Cardiac muscle cell (in vitro differentiated cells and primary cell): ENCODE data around the gene DEFB132. TPM values are rescaled to one million over a fixed set of nuclear protein-coding genes. Genes with fewer than 3 reads are reported as not detected.

Source experiments
- DNase-seq, 2 donors: peaks; one replicate each; pipeline versions ENCODE4 v3.0.0 to v3.0.0-alpha.2; 2010 to 2017; ENCODE audit warnings: low read depth in 1 of 2, low spot score in 1 of 2
- H3K27ac ChIP-seq: fragments of 200-600 bp; sonication (generic); 2 replicates; pipeline ENCODE4 v1.5.1; 2016
- H3K27me3 ChIP-seq: fragments of 200-600 bp; sonication (generic); 2 replicates; pipeline ENCODE4 v1.6.0; 2016; ENCODE audit warnings: control low read depth
- H3K36me3 ChIP-seq: fragments of 200-600 bp; sonication (generic); 2 replicates; pipeline ENCODE4 v1.5.1; 2016; ENCODE audit warnings: control low read depth
- H3K4me1 ChIP-seq: fragments of 200-600 bp; sonication (generic); 2 replicates; pipeline ENCODE4 v1.8.1; 2017; ENCODE audit warnings: low read depth, mild to moderate bottlenecking, mixed run types
- H3K4me3 ChIP-seq: fragments of 200-600 bp; sonication (generic); 2 replicates; pipeline ENCODE4 v1.5.1; 2016; ENCODE audit warnings: mild to moderate bottlenecking
- H3K9me3 ChIP-seq: fragments of 200-600 bp; sonication (generic); 2 replicates; pipeline ENCODE4 v1.5.1; 2017; ENCODE audit warnings: low read depth, mild to moderate bottlenecking, control low read depth
- CTCF ChIP-seq: IDR thresholded peaks from 2 replicates; pipeline ENCODE4 v1.5.1; 2012; ENCODE audit warnings: low read depth, mild to moderate bottlenecking, low read length
- polyA plus RNA-seq: library from polyadenylated mRNA; unstranded; fragments of >200 nt; fragmentation: Nextera tagmentation; extraction: Ambion mirVana; gene quantifications from 2 replicates; pipeline ENCODE4 v1.2.1, GENCODE V29; 2016
- total RNA-seq: library from RNA; depleted of rRNA; stranded (reverse); fragments of >200 nt; gene quantifications from 2 replicates; pipeline ENCODE4 v1.2.3, GENCODE V29; 2016

DEFB132 gene
- total and polyA plus RNA-seq, 2 experiments from 2014 or later, result not detected

- Histone ChIP-seq H3K4me1 (peaks cover 8% of the 10 kb centered on the region), H3K36me3 (peaks cover 7% of the 10 kb centered on the region), H3K9me3 (no peaks in the 10 kb centered on the region), H3K27me3 (no peaks in the 10 kb centered on the region), H3K27ac (no peak overlapping the region), H3K4me3 (no peak overlapping the region)
- no peak for TF ChIP-seq CTCF
- DNase-seq, result no peak
Measured at GRCh38 chr20:286508-286907, 29.0 kb downstream of the DEFB132 start.

- TF ChIP-seq CTCF, result no peak
- peak overlapping the region; percentile 55 for H3K4me3 ChIP-seq
- no peak for DNase-seq
Measured at GRCh38 chr20:288956-289692, 31.6 kb downstream of the DEFB132 start.

GRCh38 chr20:289693-290083 is 32.2 kb downstream of the DEFB132 start:
- DNase-seq, result peak in 1 of 2 donors; percentile 15

More at GRCh38 chr20:288956-289692, 31.6 kb downstream of the DEFB132 start:
- Histone ChIP-seq H3K36me3 (no peaks in the 10 kb centered on the region), H3K9me3 (no peaks in the 10 kb centered on the region), H3K4me1 (peaks cover 10% of the 10 kb centered on the region), H3K27me3 (no peaks in the 10 kb centered on the region), H3K27ac (no peak overlapping the region)

GRCh38 chr20:290084-290831 is 32.7 kb downstream of the DEFB132 start, which contains the start of gene C20orf96:
C20orf96 (minus strand) TSS chr20:290750; CDS start chr20:290610, 140 bp downstream.
- Histone ChIP-seq H3K4me3 (peak within 1 kb of the TSS; percentile 55), H3K27ac (peak within 1 kb of the TSS; percentile 86), H3K9me3 (no peaks in the 10 kb centered on the region), H3K4me1 (peaks cover 10% of the 10 kb centered on the region), H3K36me3 (no peaks in the 10 kb centered on the region), H3K27me3 (no peaks in the 10 kb centered on the region)
- TF ChIP-seq CTCF, result peak; percentile 61
- DNase-seq, result peak; percentile 93 to 96

More at GRCh38 chr20:289693-290083, 32.2 kb downstream of the DEFB132 start:
- Histone ChIP-seq H3K27me3 (no peaks in the 10 kb centered on the region), H3K9me3 (no peaks in the 10 kb centered on the region), H3K4me3 (peak overlapping the region; percentile 55), H3K4me1 (peaks cover 10% of the 10 kb centered on the region), H3K36me3 (no peaks in the 10 kb centered on the region), H3K27ac (peak overlapping the region; percentile 86)
- no peak for TF ChIP-seq CTCF

- no peak overlapping the region for H3K27ac ChIP-seq
- H3K4me1 ChIP-seq, result peaks cover 14% of the 10 kb centered on the region
- no peaks in the 10 kb centered on the region for H3K36me3 ChIP-seq
- TF ChIP-seq CTCF, result no peak
- no peak for DNase-seq
- H3K27me3 ChIP-seq, result no peaks in the 10 kb centered on the region
- H3K9me3 ChIP-seq, result no peaks in the 10 kb centered on the region
- H3K4me3 ChIP-seq, result no peak overlapping the region
Measured at GRCh38 chr20:294602-295001, 37.1 kb downstream of the DEFB132 start.
